ENCODE results near the gene CYB5R3. TPM values are rescaled to one million over a fixed set of nuclear protein-coding genes. Genes with fewer than 3 reads are reported as not detected.
A peak's percentile ranks its signal among the peaks of the same experiment; 100 is the strongest.
"Not testable (repeated sequence)": the region's sequence is repeated elsewhere in the genome, so short reads cannot be mapped to it uniquely, and the experiment has no call there.

The CYB5R3 gene
- total RNA-seq, 4 donors from 2014 or later, result 138 to 294 (median 167) TPM

DNA sequence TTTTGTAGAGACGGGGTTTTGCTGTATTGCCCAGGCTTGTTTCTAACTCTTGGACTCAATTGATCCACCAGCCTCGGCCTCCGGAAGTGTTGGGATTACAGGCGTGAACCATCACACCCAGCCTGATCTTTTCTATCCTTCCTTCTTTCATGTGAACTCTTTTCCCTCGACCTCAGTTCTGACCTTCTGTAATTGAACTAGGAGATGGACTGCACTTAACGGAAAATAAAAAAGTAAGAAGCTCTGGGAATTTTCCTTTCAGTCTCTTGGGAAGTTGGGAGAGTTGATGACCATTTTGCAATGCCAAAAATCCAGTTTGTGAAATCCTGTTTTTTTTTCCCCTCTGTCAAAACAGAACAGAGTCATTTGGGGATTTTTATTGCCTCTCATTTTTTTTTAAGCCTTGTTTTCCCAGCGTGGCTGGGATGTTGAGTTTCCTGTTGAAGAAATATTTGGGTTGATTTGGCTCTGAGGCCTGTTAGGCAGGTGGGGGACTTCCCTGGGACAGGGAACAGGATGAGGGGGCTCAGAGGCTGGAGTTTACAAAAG lies 26.9 kb upstream of the CYB5R3 start:
- H3K4me3 ChIP-seq, result no peak overlapping the region
- H3K36me3 ChIP-seq, result no peaks in the 10 kb centered on the region
- H3K4me1 ChIP-seq, result peaks cover 7 to 32% (median 24%) of the 10 kb centered on the region in 4 donors
- in situ Hi-C loops (cut with MboI; ENCODE audit: low pct_ligation_motif_present in 1 of 4, low pct_unique_long_range_greater_than_20kb in 1 of 4, low sequenced_read_pairs in 3 of 4) (no loop called here), intact Hi-C loops (cut with DNase I; ENCODE audit: low total_unique reads) (no loop called here)
- no peaks in the 10 kb centered on the region for H3K9me3 ChIP-seq
- H3K27ac ChIP-seq, result peak overlapping the region; percentile 62 to 84 (median 73)
- no peaks in the 10 kb centered on the region for H3K27me3 ChIP-seq
- 47 to 52% methylated on average over 6 to 7 of the region's 7 CpGs for WGBS, 2 donors (ENCODE audit: low coverage in 1 of 2)
- DNase-seq, result no peak
- TF ChIP-seq POLR2AphosphoS5 (IDR thresholded peaks at IDR 0.05) (peak in 2 of 3 donors; percentile 29 to 37), EP300 (IDR thresholded peaks at IDR 0.05; ENCODE audit: low read depth) (no peak)

DNA sequence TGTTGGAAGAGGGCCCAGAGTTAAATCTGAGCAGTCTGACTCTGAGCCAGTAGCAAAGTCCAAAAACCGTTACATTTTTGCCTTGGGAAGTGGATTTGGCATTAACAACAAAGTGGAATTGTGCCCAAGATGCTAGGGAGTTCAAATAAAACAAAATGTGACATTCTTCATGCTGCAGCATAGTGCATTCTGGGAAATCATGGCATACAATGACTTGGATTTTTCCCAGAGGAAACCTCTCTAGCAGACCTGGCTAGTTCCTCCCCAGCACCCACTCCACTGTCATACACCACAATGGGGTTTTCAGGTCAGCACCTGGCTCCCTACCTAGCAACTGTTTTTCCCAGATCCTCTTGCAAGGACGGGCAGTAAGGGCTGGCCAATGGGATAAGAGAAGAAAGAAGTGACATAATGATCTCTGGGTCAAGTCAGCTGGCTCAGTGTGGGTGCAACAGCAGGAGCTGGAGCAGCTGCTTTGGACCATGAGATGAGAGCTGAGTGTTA lies 24.8 kb upstream of the CYB5R3 start:
- DNase-seq, result no peak
- H3K4me3 ChIP-seq, result no peak overlapping the region
- no peaks in the 10 kb centered on the region for H3K27me3 ChIP-seq
- peak overlapping the region in 2 of 4 donors; percentile 15 to 43 for H3K27ac ChIP-seq
- no peaks in the 10 kb centered on the region for H3K36me3 ChIP-seq
- TF ChIP-seq POLR2AphosphoS5 (IDR thresholded peaks at IDR 0.05), result no peak
- TF ChIP-seq POLR2A (IDR thresholded peaks at IDR 0.05), result no peak
- TF ChIP-seq, protein P1, sequence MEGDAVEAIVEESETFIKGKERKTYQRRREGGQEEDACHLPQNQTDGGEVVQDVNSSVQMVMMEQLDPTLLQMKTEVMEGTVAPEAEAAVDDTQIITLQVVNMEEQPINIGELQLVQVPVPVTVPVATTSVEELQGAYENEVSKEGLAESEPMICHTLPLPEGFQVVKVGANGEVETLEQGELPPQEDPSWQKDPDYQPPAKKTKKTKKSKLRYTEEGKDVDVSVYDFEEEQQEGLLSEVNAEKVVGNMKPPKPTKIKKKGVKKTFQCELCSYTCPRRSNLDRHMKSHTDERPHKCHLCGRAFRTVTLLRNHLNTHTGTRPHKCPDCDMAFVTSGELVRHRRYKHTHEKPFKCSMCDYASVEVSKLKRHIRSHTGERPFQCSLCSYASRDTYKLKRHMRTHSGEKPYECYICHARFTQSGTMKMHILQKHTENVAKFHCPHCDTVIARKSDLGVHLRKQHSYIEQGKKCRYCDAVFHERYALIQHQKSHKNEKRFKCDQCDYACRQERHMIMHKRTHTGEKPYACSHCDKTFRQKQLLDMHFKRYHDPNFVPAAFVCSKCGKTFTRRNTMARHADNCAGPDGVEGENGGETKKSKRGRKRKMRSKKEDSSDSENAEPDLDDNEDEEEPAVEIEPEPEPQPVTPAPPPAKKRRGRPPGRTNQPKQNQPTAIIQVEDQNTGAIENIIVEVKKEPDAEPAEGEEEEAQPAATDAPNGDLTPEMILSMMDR (IDR thresholded peaks at IDR 0.05), result no peak
- TF ChIP-seq EP300 (IDR thresholded peaks at IDR 0.05; ENCODE audit: low read depth), result no peak
- 10 to 34% methylated on average over 2 of the region's 2 CpGs for WGBS, 2 donors (ENCODE audit: low coverage in 1 of 2)
- no peaks in the 10 kb centered on the region for H3K9me3 ChIP-seq
- peaks cover 7 to 28% (median 21%) of the 10 kb centered on the region in 4 donors for H3K4me1 ChIP-seq
- in situ Hi-C loops (cut with MboI; ENCODE audit: low pct_ligation_motif_present in 1 of 4, low pct_unique_long_range_greater_than_20kb in 1 of 4, low sequenced_read_pairs in 3 of 4) (loop anchor here in 3 of 4 donors (25.0 kb wide), 2 partner anchors 188 to 363 kb away; partner anchors contain the start of gene ARFGAP3 (in 1 of the 3)), intact Hi-C loops (cut with DNase I; ENCODE audit: low total_unique reads) (no loop called here)

DNA sequence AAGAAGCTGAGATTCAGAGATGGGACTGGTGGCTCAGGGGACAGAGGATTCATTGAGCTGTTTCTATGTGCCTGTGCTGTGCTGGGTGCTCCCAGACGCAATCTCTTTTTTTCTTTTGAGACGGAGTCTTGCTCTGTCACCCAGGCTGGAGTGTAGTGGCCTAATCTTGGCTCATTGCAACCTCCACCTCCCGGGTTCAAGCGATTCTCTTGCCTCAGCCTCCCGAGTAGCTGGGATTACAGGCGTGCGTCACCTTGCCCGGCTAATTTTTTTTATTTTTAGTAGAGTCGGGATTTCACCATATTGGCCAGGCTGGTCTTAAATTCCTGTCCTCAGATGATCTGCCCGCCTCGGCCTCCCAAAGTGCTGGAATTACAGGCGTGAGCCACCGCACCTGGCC lies 23.9 kb upstream of the CYB5R3 start:
- intact Hi-C loops (cut with DNase I; ENCODE audit: low total_unique reads); H3K9me3 ChIP-seq; DNase-seq; H3K27ac ChIP-seq; H3K27me3 ChIP-seq; H3K4me3 ChIP-seq; H3K36me3 ChIP-seq: not testable (repeated sequence)
- in situ Hi-C loops (cut with MboI; ENCODE audit: low pct_ligation_motif_present in 1 of 4, low pct_unique_long_range_greater_than_20kb in 1 of 4, low sequenced_read_pairs in 3 of 4), result loop anchor here in 3 of 4 donors (25.0 kb wide), 2 partner anchors 189 to 364 kb away; partner anchors contain the start of gene ARFGAP3 (in 1 of the 3)
- H3K4me1 ChIP-seq, result peaks cover 7 to 28% (median 21%) of the 10 kb centered on the region in 4 donors
- 95 to 99% methylated on average over 11 to 13 of the region's 13 CpGs for WGBS, 2 donors (ENCODE audit: low coverage in 1 of 2)

DNA sequence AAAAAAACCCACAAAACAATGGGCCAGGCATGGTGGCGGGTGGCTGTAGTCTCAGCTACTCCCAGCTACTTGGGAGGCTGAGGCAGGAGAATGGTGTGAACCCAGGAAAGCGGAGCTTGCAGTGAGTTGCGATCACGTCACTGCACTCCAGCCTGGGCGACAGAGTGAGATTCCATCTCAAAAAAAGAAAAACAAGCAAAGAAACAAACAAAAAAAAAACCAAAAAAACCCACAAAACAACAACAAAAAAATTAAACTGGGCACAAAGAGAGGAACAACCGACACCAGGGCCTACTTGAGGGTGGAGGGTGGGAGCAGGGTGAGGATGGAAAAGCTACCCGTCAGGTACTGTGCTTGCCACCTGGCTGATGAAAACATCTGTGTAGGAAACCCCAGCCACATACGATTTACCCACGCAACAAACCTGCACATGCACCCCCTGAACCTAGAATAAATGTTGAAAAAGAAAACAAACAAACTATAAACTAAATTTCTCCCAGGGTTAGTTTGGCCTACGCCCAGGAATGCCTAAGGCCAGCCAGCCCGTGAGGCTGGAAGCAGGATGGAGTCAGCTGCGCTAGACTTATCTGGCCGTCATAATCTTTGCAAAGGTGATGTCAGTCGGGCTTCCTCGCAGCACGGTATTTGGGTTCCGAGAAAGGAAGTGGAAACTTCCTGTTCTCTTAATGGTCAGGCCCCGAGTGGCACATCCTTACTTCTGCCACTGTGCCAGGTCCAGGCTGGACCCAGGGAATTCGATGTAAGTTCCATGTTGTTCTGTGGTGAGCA lies 21.9 kb upstream of the CYB5R3 start:
- WGBS, 2 donors (ENCODE audit: low coverage in 1 of 2), result 30 to 38% methylated on average over 5 to 19 of the region's 19 CpGs
- H3K4me1 ChIP-seq, result peaks cover 0 to 13% (median 5%) of the 10 kb centered on the region in 4 donors
- DNase-seq, result peak; percentile 22
- no peaks in the 10 kb centered on the region for H3K27me3 ChIP-seq
- TF ChIP-seq EP300 (IDR thresholded peaks at IDR 0.05; ENCODE audit: low read depth) (no peak), POLR2AphosphoS5 (IDR thresholded peaks at IDR 0.05) (peak in 2 of 3 donors; percentile 20 to 22), POLR2A (IDR thresholded peaks at IDR 0.05) (no peak)
- TF ChIP-seq, protein P1 (IDR thresholded peaks at IDR 0.05), result no peak
- H3K36me3 ChIP-seq, result no peaks in the 10 kb centered on the region
- H3K9me3 ChIP-seq, result no peaks in the 10 kb centered on the region
- in situ Hi-C loops (cut with MboI; ENCODE audit: low pct_ligation_motif_present in 1 of 4, low pct_unique_long_range_greater_than_20kb in 1 of 4, low sequenced_read_pairs in 3 of 4) (loop anchor here in 3 of 4 donors (25.0 kb wide), 2 partner anchors 191 to 366 kb away; partner anchors contain the start of gene ARFGAP3 (in 1 of the 3)), intact Hi-C loops (cut with DNase I; ENCODE audit: low total_unique reads) (no loop called here)
- H3K4me3 ChIP-seq, result no peak overlapping the region
- peak overlapping the region in 2 of 4 donors; percentile 22 to 36 for H3K27ac ChIP-seq

DNA sequence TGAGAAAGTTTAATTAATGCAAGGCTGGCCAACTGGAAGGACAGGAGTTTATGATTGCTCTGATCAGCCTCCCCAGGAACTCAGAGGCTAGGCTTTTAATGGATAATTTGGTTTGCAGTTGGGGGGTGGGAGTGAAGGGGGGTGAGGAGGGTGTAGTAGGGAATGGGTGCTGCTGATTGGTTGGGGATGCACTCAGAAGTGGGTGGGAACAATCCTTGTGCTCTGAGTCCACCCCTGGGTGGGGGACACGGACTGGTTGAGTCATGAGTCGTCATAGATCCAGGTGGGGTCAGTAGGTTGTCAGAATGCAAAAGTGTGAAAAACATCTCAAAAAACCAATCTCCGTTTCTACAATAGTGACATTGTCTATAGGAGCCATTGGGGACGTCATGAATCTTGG lies 20.9 kb upstream of the CYB5R3 start:
- TF ChIP-seq EP300 (IDR thresholded peaks at IDR 0.05; ENCODE audit: low read depth), result no peak
- TF ChIP-seq, protein P1 (IDR thresholded peaks at IDR 0.05), result no peak
- TF ChIP-seq POLR2AphosphoS5 (IDR thresholded peaks at IDR 0.05), result no peak
- TF ChIP-seq POLR2A (IDR thresholded peaks at IDR 0.05), result no peak
- 81 to 89% methylated on average over 4 of the region's 4 CpGs for WGBS, 2 donors (ENCODE audit: low coverage in 1 of 2)
- no peak for DNase-seq
- Histone ChIP-seq H3K27me3 (no peaks in the 10 kb centered on the region), H3K4me1 (peaks cover 0 to 7% (median 3%) of the 10 kb centered on the region in 4 donors), H3K9me3 (no peaks in the 10 kb centered on the region), H3K4me3 (no peak overlapping the region), H3K27ac (no peak overlapping the region), H3K36me3 (no peaks in the 10 kb centered on the region)
- intact Hi-C loops (cut with DNase I; ENCODE audit: low total_unique reads) (no loop called here), in situ Hi-C loops (cut with MboI; ENCODE audit: low pct_ligation_motif_present in 1 of 4, low pct_unique_long_range_greater_than_20kb in 1 of 4, low sequenced_read_pairs in 3 of 4) (loop anchor here in 3 of 4 donors (25.0 kb wide), 2 partner anchors 192 to 367 kb away; partner anchors contain the start of gene ARFGAP3 (in 1 of the 3))

DNA sequence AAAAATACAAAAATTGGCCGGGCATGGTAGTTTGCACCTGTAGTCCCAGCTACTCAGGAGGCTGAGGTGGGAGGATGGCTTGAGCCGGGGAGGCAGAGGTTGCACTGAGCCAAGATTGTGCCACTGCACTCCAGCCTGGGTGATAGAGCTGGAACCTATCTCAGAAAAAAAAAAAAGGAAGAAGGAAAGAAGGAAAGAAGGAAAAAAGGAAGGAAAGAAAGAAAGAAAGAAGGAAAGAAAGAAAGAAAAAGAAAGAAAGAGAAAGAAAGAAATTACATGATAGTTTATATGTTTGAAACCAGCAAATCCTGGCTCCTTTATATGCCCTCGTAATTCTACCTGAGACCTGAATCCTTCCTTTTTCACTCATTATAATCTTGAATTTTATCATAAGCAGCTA lies 17.2 kb upstream of the CYB5R3 start:
- intact Hi-C loops (cut with DNase I; ENCODE audit: low total_unique reads) (loop anchor here (10.0 kb wide), 1 partner anchor 48 kb away; no protein-coding TSS in a partner anchor), in situ Hi-C loops (cut with MboI; ENCODE audit: low pct_ligation_motif_present in 1 of 4, low pct_unique_long_range_greater_than_20kb in 1 of 4, low sequenced_read_pairs in 3 of 4) (loop anchor here in 3 of 4 donors (10.0 to 25.0 kb wide), 3 partner anchors 108 to 371 kb away; partner anchors contain the start of gene ARFGAP3 (in 1 of the 3))
- WGBS, 2 donors (ENCODE audit: low coverage in 1 of 2), result 61 to 69% methylated on average over 3 of the region's 3 CpGs
- not testable (repeated sequence) for H3K27ac ChIP-seq, DNase-seq, H3K36me3 ChIP-seq, H3K9me3 ChIP-seq, H3K4me3 ChIP-seq, H3K27me3 ChIP-seq
- peaks cover 0 to 18% (median 13%) of the 10 kb centered on the region in 4 donors for H3K4me1 ChIP-seq
